Endothelial cell (in vitro differentiated cells): ENCODE measurements around the gene DNAJC30. TPM values are rescaled to one million over a fixed set of nuclear protein-coding genes. Genes with fewer than 3 reads are reported as not detected.

Experiments used
- DNase-seq: peaks from one replicate; pipeline ENCODE4 v3.0.0; 2021; ENCODE audit warnings: low spot score
- H3K27ac Mint-ChIP-seq: one replicate; pipeline ENCODE4 v1.8.0; 2021; ENCODE audit warnings: mixed read lengths, inconsistent platforms; ENCODE audit not compliant: unreplicated experiment
- H3K27me3 Mint-ChIP-seq: one replicate; pipeline ENCODE4 v1.8.0; 2021; ENCODE audit warnings: mild to moderate bottlenecking, moderate library complexity, mixed read lengths, inconsistent platforms; ENCODE audit not compliant: unreplicated experiment
- H3K36me3 Mint-ChIP-seq: one replicate; pipeline ENCODE4 v1.8.0; 2021; ENCODE audit warnings: mild to moderate bottlenecking, low read depth, mixed read lengths, inconsistent platforms; ENCODE audit not compliant: unreplicated experiment
- H3K4me1 Mint-ChIP-seq: one replicate; pipeline ENCODE4 v1.8.0; 2021; ENCODE audit warnings: mild to moderate bottlenecking, mixed read lengths, inconsistent platforms; ENCODE audit not compliant: unreplicated experiment
- H3K4me3 Mint-ChIP-seq: one replicate; pipeline ENCODE4 v1.8.0; 2021; ENCODE audit warnings: mild to moderate bottlenecking, mixed read lengths, inconsistent platforms; ENCODE audit not compliant: unreplicated experiment
- H3K9me3 Mint-ChIP-seq: one replicate; pipeline ENCODE4 v1.8.0; 2021; ENCODE audit warnings: mixed read lengths, inconsistent platforms; ENCODE audit not compliant: unreplicated experiment
- microRNA-seq: library from miRNA; unstranded; fragments of <30 nt; microRNA quantifications from one replicate; pipeline ENCODE4, GENCODE V29; 2020; ENCODE audit not compliant: unreplicated experiment
- total RNA-seq: library from RNA; stranded (reverse); fragmentation: NEBNext Ultra II Directional; extraction: Animal tissue kit (Norgen Biotek cat#: 25700); gene quantifications from one replicate; pipeline ENCODE4 v1.2.1, GENCODE V29; 2021; ENCODE audit not compliant: unreplicated experiment
- TF ChIP-seq, protein P1 (sequence below): fragments of 200-600 bp; sonication (generic); IDR thresholded peaks from one replicate; pipeline ENCODE4 v1.5.0; 2021; ENCODE audit warnings: antibody characterized with exemption; ENCODE audit not compliant: unreplicated experiment

DNAJC30 gene
- total RNA-seq, 1 donor from 2014 or later = 10.3 TPM

DNA sequence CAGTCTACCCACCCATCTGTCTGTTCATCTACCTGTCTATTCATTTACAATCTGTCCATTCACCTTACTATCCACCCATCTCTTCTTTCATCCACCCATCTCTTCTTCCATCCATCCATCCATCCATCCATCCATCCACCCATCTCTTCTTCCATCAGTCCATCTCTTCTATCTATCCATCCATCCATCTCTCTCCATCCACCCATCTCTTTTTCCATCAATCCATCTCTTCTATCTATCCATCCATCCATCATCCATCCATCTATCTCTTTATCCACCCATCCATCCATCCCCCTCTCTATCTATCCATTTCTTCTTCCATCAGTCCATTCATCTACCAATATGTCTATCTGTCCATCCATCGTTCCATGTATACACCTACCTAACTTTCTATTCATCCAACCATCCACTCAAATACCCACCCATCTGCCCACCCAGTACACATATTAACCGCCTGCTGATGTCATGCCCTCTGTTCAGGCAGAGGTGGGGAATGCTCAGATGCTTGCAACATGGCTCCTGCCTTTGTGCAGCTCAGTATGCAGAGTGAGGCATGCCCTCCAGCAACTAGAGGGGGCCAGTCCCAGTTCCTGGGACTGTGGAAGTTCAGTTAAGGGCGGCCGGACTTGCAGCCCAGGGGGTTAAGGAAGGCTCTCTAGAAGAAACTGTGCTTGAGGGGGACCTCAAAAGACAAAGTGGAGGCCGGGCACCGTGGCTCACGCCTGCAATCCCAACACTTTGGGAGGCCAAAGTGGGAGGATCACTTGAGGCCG, 47.6 kb downstream of the DNAJC30 start:
- no peaks in the 10 kb centered on the region for H3K36me3 Mint-ChIP-seq
- no peak overlapping the region for H3K4me3 Mint-ChIP-seq
- H3K4me1 Mint-ChIP-seq = peaks cover 2% of the 10 kb centered on the region
- peaks cover 5% of the 10 kb centered on the region for H3K27me3 Mint-ChIP-seq
- no peaks in the 10 kb centered on the region for H3K9me3 Mint-ChIP-seq
- H3K27ac Mint-ChIP-seq = no peak overlapping the region
- TF ChIP-seq, protein P1, sequence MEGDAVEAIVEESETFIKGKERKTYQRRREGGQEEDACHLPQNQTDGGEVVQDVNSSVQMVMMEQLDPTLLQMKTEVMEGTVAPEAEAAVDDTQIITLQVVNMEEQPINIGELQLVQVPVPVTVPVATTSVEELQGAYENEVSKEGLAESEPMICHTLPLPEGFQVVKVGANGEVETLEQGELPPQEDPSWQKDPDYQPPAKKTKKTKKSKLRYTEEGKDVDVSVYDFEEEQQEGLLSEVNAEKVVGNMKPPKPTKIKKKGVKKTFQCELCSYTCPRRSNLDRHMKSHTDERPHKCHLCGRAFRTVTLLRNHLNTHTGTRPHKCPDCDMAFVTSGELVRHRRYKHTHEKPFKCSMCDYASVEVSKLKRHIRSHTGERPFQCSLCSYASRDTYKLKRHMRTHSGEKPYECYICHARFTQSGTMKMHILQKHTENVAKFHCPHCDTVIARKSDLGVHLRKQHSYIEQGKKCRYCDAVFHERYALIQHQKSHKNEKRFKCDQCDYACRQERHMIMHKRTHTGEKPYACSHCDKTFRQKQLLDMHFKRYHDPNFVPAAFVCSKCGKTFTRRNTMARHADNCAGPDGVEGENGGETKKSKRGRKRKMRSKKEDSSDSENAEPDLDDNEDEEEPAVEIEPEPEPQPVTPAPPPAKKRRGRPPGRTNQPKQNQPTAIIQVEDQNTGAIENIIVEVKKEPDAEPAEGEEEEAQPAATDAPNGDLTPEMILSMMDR = no peak
- DNase-seq = no peak

DNA sequence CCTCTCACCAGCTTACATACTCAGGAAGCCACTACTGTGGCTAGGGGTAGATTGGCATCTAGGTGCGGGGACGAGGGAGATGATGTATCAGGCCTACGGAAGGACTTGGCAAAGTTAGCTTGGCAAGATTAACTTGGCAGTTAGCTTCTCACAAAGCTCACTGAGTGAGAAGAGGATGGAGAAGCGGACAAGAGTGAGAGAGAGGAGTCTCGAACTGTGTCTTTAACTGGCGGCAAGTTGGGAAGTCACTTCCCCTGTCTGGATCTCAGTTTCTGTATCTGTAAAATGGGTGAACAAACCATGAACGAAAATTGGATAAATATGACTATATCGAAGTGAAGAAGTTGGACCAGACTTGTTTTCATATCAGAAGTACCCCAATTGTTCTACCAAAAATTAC, 49.4 kb downstream of the DNAJC30 start:
- no peak overlapping the region for H3K27ac Mint-ChIP-seq

DNA sequence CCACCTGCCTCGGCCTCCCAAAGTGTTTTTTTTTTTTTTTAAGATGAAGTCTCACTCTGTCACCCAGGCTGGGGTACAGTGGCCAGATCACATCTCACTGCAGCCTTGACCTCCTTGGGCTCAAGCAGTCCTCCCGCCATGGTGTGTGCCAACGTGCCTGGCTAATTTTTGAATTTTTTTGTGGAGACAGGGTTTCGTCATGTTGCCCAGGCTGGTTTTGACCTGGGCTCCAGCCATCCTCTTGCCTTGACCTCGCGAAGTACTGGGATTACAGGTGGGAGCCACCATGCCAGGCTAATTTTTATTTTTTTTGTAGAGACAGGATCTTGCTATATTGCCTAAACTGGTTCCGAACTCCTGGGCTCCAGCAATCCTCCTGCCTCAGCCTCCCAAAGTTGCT, 49.9 kb downstream of the DNAJC30 start:
- no peaks in the 10 kb centered on the region for H3K9me3 Mint-ChIP-seq
- TF ChIP-seq, protein P1 = no peak
- H3K27ac Mint-ChIP-seq = no peak overlapping the region
- H3K36me3 Mint-ChIP-seq = no peaks in the 10 kb centered on the region
- DNase-seq = no peak
- no peak overlapping the region for H3K4me3 Mint-ChIP-seq
- peaks cover 2% of the 10 kb centered on the region for H3K4me1 Mint-ChIP-seq
- H3K27me3 Mint-ChIP-seq = peaks cover 8% of the 10 kb centered on the region

More for the DNA sequence above, 49.4 kb downstream of the DNAJC30 start:
- Mint-ChIP-seq H3K36me3 (no peaks in the 10 kb centered on the region), H3K4me3 (no peak overlapping the region), H3K9me3 (no peaks in the 10 kb centered on the region), H3K4me1 (peaks cover 2% of the 10 kb centered on the region), H3K27me3 (peaks cover 8% of the 10 kb centered on the region)
- TF ChIP-seq, protein P1 = no peak
- DNase-seq = no peak

DNA sequence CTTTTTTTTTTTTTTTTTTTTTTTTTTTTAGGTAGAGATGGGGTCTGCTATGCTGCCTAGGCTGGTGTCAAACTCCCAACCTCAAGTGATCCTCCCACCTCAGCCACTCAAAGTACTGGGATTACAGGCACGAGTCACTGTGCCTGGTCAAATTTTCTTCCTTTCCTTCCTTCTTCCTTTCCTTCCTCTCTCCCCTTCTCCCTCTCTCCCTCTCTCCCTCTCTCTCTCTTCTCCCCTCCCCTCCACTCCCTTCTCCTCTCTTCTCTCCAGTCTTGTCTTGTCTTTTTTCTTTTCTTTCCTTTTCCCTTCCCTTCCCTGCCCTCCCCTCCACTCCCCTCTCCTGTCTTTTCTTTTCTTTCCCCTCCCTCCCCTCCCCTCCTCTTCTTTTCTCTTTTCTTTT, 51.7 kb downstream of the DNAJC30 start:
- H3K4me1 Mint-ChIP-seq = peaks cover 2% of the 10 kb centered on the region
- no peaks in the 10 kb centered on the region for H3K36me3 Mint-ChIP-seq
- H3K27ac Mint-ChIP-seq = no peak overlapping the region
- TF ChIP-seq, protein P1 = no peak
- no peak overlapping the region for H3K4me3 Mint-ChIP-seq
- peaks cover 8% of the 10 kb centered on the region for H3K27me3 Mint-ChIP-seq
- no peak for DNase-seq
- H3K9me3 Mint-ChIP-seq = no peaks in the 10 kb centered on the region

Small RNA genes lying within 50 kb of the gene (microRNA-seq; reads per million reads assigned to microRNA genes)
- not detected for gene MIR4284

Other genes with a start within 250 kb of the DNAJC30 start
- gene FZD9, start 249.7 kb downstream of the DNAJC30 start, total RNA-seq = 2.5 TPM
- gene BAZ1B, start 161.2 kb downstream of the DNAJC30 start, total RNA-seq = 56.5 TPM
- gene BCL7B, start 125.8 kb downstream of the DNAJC30 start, total RNA-seq = 38.6 TPM
- 22.4 TPM for gene TBL2, start 104.9 kb downstream of the DNAJC30 start, total RNA-seq
- 8.7 TPM for gene MLXIPL, start 58.9 kb downstream of the DNAJC30 start, total RNA-seq
- gene VPS37D, start 15.6 kb downstream of the DNAJC30 start, total RNA-seq = 9.8 TPM
- gene BUD23, start 144 bp upstream of the DNAJC30 start, total RNA-seq = 50.6 TPM
- gene STX1A, start 36.2 kb upstream of the DNAJC30 start, total RNA-seq = 13.2 TPM
- gene ABHD11, start 55.3 kb upstream of the DNAJC30 start, total RNA-seq = 16.4 TPM
- gene CLDN3, start 86.8 kb upstream of the DNAJC30 start, total RNA-seq = 0.36 TPM
- gene CLDN4, start 147.5 kb upstream of the DNAJC30 start, total RNA-seq = 1.6 TPM
- gene METTL27, start 159.1 kb upstream of the DNAJC30 start, total RNA-seq = 6.1 TPM
- not detected for gene TMEM270, start 177.7 kb upstream of the DNAJC30 start, total RNA-seq